DMS79 treated with DMSO at 0.1 percent for 48 hours (cell line): ENCODE data around the gene FNDC1.
"Not testable (repeated sequence)": the region's sequence is repeated elsewhere in the genome, so short reads cannot be mapped to it uniquely, and the experiment has no call there.

Experiments used
- DNase-seq: peaks from one replicate; lab custom pipeline; 2025; lab: John Stamatoyannopoulos, UW

Gene FNDC1

GRCh38 chr6:159169193-159169555, at the start of gene FNDC1:
Gene FNDC1, plus strand, starts transcription at chr6:159169400. Its CDS starts 197 bp downstream, at chr6:159169597.
- DNase-seq: no peak

GRCh38 chr6:159119791-159120190, 49.4 kb upstream of the FNDC1 start:
- DNase-seq: no peak

- no peak for DNase-seq
Observed at GRCh38 chr6:159121486-159121885, 47.7 kb upstream of the FNDC1 start.

GRCh38 chr6:159122453-159122852, 46.7 kb upstream of the FNDC1 start:
- DNase-seq: no peak

- not testable (repeated sequence) for DNase-seq
Observed at GRCh38 chr6:159123831-159124230, 45.4 kb upstream of the FNDC1 start.

GRCh38 chr6:159125014-159125609, 44.1 kb upstream of the FNDC1 start:
- DNase-seq: no peak

- DNase-seq: no peak
Observed at GRCh38 chr6:159125951-159126352, 43.2 kb upstream of the FNDC1 start.

- DNase-seq: no peak
Observed at GRCh38 chr6:159126590-159126989, 42.6 kb upstream of the FNDC1 start.

GRCh38 chr6:159127701-159128100, 41.5 kb upstream of the FNDC1 start:
- DNase-seq: no peak

- DNase-seq: no peak
Observed at GRCh38 chr6:159128978-159129377, 40.2 kb upstream of the FNDC1 start.

- no peak for DNase-seq
Observed at GRCh38 chr6:159130846-159131245, 38.4 kb upstream of the FNDC1 start.

GRCh38 chr6:159131709-159132108, 37.5 kb upstream of the FNDC1 start:
- no peak for DNase-seq

GRCh38 chr6:159132664-159133063, 36.5 kb upstream of the FNDC1 start:
- DNase-seq: no peak

- DNase-seq: peak; percentile 60
Observed at GRCh38 chr6:159134701-159135364, 34.4 kb upstream of the FNDC1 start.

GRCh38 chr6:159137676-159138075, 31.5 kb upstream of the FNDC1 start:
- DNase-seq: no peak

GRCh38 chr6:159142531-159142930, 26.7 kb upstream of the FNDC1 start:
- DNase-seq: no peak

- no peak for DNase-seq
Observed at GRCh38 chr6:159148641-159149040, 20.6 kb upstream of the FNDC1 start.

GRCh38 chr6:159149641-159150040, 19.6 kb upstream of the FNDC1 start:
- no peak for DNase-seq

GRCh38 chr6:159151266-159151855, 17.8 kb upstream of the FNDC1 start:
- no peak for DNase-seq

GRCh38 chr6:159152041-159152440, 17.2 kb upstream of the FNDC1 start:
- no peak for DNase-seq

GRCh38 chr6:159152782-159153181, 16.4 kb upstream of the FNDC1 start:
- no peak for DNase-seq

- DNase-seq: no peak
Observed at GRCh38 chr6:159155679-159156078, 13.5 kb upstream of the FNDC1 start.

- no peak for DNase-seq
Observed at GRCh38 chr6:159156089-159156488, 13.1 kb upstream of the FNDC1 start.

GRCh38 chr6:159157431-159157830, 11.8 kb upstream of the FNDC1 start:
- no peak for DNase-seq
